NT2/D1 (cell line): ENCODE results near the gene VSTM2A.

Experiments
- SUZ12 ChIP-seq: IDR thresholded peaks from 2 replicates; pipeline ENCODE4 v1.6.1; 2011; ENCODE audit not compliant: insufficient read length, insufficient read depth; ENCODE audit errors: extremely low read depth
- YY1 ChIP-seq: IDR thresholded peaks from 2 replicates; pipeline ENCODE4 v1.6.1; 2011; ENCODE audit not compliant: insufficient read length, insufficient read depth

DNA sequence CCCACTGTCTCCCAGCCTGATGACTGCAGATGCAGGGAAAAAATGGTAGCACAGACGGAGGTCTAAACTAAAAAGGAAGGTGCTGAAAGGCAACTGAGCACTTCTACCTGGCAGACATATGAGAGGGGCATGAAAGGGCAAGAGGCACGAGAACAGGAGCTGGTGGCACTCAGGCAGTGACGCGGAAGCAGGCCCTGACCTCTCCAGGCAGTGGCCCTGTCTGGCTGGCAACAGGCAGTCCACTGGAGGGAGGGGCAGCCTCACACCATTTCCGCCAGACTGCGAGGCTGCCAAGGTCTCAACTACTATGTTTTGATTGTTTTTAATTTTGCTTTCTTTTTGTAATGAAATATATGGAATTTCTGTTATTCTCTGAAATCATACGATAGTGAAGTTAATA lies 23.3 kb downstream of the VSTM2A start:
- TF ChIP-seq YY1 (no peak), SUZ12 (no peak)
